ENCODE measurements around the gene TMEM88.

GRCh38 chr17:7848739-7849129 lies 6.1 kb upstream of the TMEM88 start:
- TF ChIP-seq CTCF (IDR thresholded peaks at IDR 0.05) (no peak), POLR2A (IDR thresholded peaks at IDR 0.05) (no peak), POLR2AphosphoS5 (IDR thresholded peaks at IDR 0.05; ENCODE audit: insufficient read depth in 1 of 2, low read depth in 1 of 2) (no peak)
